HUES6 (cell line): ENCODE data around the gene WWC2.
"Not testable (repeated sequence)": the region's sequence is repeated elsewhere in the genome, so short reads cannot be mapped to it uniquely, and the experiment has no call there.

Experiments
- H3K27ac ChIP-seq: 2 replicates; pipeline ENCODE4 v1.7.0; 2013; ENCODE audit warnings: low read depth, mild to moderate bottlenecking, low read length, inconsistent platforms
- H3K27me3 ChIP-seq: 2 replicates; pipeline ENCODE4 v1.6.1; 2013; ENCODE audit warnings: low read length; ENCODE audit not compliant: control insufficient read depth, insufficient read depth
- H3K36me3 ChIP-seq: 2 replicates; pipeline ENCODE4 v1.6.1; 2013; ENCODE audit warnings: low read length; ENCODE audit not compliant: control insufficient read depth, insufficient read depth
- H3K4me1 ChIP-seq: 2 replicates; pipeline ENCODE4 v1.6.1; 2013; ENCODE audit warnings: low read length; ENCODE audit not compliant: control insufficient read depth, insufficient read depth
- H3K4me3 ChIP-seq: 2 replicates; pipeline ENCODE4 v1.5.1; 2013; ENCODE audit warnings: low read depth, low read length
- H3K9ac ChIP-seq: one replicate; pipeline ENCODE4 v1.6.1; 2013; ENCODE audit warnings: mild to moderate bottlenecking, low read length
- H3K9me3 ChIP-seq: 2 replicates; pipeline ENCODE4 v1.6.1; 2013; ENCODE audit warnings: low read depth, low read length; ENCODE audit not compliant: control insufficient read depth, insufficient read depth

WWC2 gene

DNA sequence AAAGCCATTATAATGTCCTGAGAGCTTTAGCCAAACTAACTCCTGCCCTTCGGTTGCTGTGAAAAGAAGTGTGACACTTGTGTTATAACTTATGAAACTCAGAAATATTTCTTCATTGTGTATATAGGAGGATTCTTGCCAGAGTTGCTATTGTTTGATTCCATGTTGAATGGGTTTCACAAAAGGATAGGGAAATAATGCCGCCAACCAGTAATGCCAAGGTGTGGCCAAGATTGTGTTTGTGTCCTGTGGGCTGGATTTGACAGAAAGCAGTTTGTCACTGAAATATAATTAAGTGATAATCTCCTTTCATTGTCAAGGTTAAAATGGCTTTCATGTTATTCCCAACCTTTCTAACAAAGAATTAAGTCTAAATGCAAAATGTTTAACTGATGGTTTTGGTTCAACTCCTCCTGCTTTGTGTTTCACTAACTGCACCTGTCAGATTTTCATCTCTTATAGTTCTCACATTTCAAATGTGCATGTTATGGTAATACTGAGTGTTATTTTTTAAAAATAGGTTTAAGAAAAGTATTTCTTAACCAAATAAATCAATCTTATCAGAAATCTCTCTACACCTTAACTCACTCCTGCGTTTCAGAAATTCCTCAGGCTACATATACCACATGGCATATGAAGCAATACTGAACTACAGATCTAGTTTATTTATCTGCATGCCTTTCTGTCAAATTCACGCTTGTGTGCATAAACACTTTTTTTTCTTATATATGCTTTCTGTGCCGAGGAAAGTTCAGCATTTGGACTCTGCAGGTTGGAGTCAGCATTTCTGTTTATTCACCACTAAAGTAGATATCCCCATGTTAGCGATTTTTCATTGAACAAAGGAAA lies 221.4 kb downstream of the WWC2 start, which contains the start of gene CLDN22:
Gene CLDN22 (minus strand): TSS at position 66 of the 849 bp plus-strand sequence. CDS start 58 bp downstream, at position 8.
- Histone ChIP-seq H3K9me3 (no peaks in the 10 kb centered on the region), H3K36me3 (peaks cover 20% of the 10 kb centered on the region), H3K27me3 (no peaks in the 10 kb centered on the region), H3K9ac (no peak within 1 kb of the TSS), H3K27ac (no peak within 1 kb of the TSS), H3K4me1 (no peaks in the 10 kb centered on the region), H3K4me3 (no peak within 1 kb of the TSS)

DNA sequence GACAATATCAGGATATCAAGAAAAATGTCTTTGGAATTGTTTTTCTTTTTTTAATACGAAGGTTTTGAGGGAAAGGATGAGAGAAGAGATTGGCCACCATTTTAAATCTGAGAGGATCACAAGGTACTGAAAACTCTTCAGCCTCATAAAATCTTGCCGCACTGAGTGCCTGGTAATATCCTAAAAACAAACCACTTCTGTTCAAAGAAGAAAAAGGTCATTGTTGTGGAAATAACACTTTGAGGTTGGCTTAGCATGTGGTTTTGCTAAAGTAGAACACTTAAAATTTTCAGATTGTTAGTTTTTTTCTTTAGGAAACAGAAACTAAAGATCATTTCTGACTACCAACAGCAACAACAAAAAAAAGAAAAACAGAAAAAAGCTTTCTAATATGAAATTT lies 222.0 kb downstream of the WWC2 start:
- no peak overlapping the region for H3K27ac ChIP-seq
- H3K4me1 ChIP-seq: no peaks in the 10 kb centered on the region

GRCh38 chr4:183321516-183321915 lies 222.5 kb downstream of the WWC2 start:
- Histone ChIP-seq H3K4me3 (no peak overlapping the region), H3K9ac (no peak overlapping the region), H3K27ac (no peak overlapping the region), H3K4me1 (no peaks in the 10 kb centered on the region), H3K27me3 (no peaks in the 10 kb centered on the region), H3K9me3 (peaks cover 8% of the 10 kb centered on the region), H3K36me3 (peaks cover 9% of the 10 kb centered on the region)

More for the DNA sequence above, 222.0 kb downstream of the WWC2 start:
- Histone ChIP-seq H3K9me3 (peaks cover 4% of the 10 kb centered on the region), H3K36me3 (peaks cover 14% of the 10 kb centered on the region), H3K9ac (no peak overlapping the region), H3K27me3 (no peaks in the 10 kb centered on the region), H3K4me3 (no peak overlapping the region)

DNA sequence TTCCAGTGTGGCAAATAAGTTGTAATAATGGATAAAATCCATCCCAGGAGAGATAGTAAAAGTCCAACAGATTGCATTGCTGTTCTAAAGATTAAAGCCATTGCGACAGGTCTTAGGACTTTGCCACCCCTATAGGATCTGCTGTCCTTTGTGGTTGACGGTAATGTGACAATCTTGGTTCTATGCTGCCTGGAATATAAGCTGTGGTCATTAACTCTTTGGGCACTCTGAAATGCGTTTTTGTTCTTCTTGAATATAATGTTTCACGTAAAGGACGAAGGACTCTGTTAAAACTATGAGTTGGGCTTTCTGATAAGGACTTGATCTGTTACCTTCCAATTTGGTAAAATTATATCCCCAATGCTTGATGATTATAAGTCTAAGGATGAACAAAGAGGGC lies 223.3 kb downstream of the WWC2 start, which contains the start of gene CLDN24:
Gene CLDN24 (minus strand): TSS at position 101 of the 400 bp plus-strand sequence. CDS start 0 bp downstream, at position 101.
- Histone ChIP-seq H3K4me3 (no peak within 1 kb of the TSS), H3K27me3 (no peaks in the 10 kb centered on the region), H3K27ac (no peak within 1 kb of the TSS), H3K36me3 (peaks cover 5% of the 10 kb centered on the region), H3K4me1 (no peaks in the 10 kb centered on the region), H3K9ac (no peak within 1 kb of the TSS), H3K9me3 (peaks cover 15% of the 10 kb centered on the region)

DNA sequence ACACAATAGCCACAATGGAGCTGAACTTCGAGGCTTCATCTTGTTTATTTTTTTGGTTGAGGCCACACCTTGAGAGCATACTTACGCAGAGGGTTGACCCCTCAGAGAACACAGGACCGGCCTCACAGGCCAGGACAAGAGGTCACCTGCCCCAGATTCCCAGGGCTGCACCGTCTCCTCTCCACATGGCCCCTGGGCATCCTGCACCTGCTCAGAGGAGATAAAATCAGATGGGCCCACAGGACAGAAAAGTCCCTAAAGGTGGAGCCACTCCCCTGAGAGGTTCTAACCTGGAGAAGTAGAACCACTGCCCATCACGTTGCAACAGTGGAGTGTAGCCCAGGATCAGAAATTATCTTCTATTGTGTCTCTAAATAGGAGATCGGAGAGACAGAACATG lies 224.2 kb downstream of the WWC2 start:
- Histone ChIP-seq H3K27me3 (no peaks in the 10 kb centered on the region), H3K36me3 (peaks cover 5% of the 10 kb centered on the region), H3K27ac (no peak overlapping the region), H3K9ac (no peak overlapping the region), H3K4me3 (no peak overlapping the region), H3K9me3 (peaks cover 15% of the 10 kb centered on the region), H3K4me1 (no peaks in the 10 kb centered on the region)

- not testable (repeated sequence) for H3K27ac ChIP-seq, H3K9ac ChIP-seq, H3K27me3 ChIP-seq, H3K36me3 ChIP-seq, H3K4me1 ChIP-seq, H3K4me3 ChIP-seq
- peaks cover 20% of the 10 kb centered on the region for H3K9me3 ChIP-seq
Observed at GRCh38 chr4:183324056-183324455, 225.0 kb downstream of the WWC2 start.

- H3K9me3 ChIP-seq: peaks cover 24% of the 10 kb centered on the region
- H3K9ac ChIP-seq: no peak overlapping the region
- H3K27ac ChIP-seq: no peak overlapping the region
- H3K4me3 ChIP-seq: no peak overlapping the region
- H3K4me1 ChIP-seq: no peaks in the 10 kb centered on the region
- H3K36me3 ChIP-seq: no peaks in the 10 kb centered on the region; the same call in 1 of the 2 replicates
- H3K27me3 ChIP-seq: no peaks in the 10 kb centered on the region
Observed at GRCh38 chr4:183324619-183325018, 225.6 kb downstream of the WWC2 start.

DNA sequence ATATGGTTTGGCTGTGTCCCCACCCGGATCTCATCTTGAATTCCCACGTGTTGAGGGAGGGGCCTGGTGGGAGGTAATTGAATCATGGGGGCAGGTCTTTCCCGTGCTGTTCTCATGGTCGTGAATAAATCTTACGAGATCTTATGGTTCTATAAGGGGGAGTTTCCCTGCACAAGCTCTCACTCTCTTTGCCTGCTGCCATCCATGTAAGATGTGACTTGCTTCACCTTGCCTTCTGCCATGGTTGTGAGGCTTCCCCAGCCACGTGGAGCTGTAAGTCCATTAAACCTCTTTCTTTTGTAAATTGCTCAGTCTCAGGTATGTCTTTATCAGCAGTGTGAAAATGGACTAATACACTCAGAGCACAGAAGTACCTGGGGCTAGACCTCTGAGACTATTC lies 227.3 kb downstream of the WWC2 start:
- not testable (repeated sequence) for H3K4me1 ChIP-seq, H3K9ac ChIP-seq, H3K27me3 ChIP-seq, H3K4me3 ChIP-seq, H3K36me3 ChIP-seq, H3K27ac ChIP-seq
- peaks cover 24% of the 10 kb centered on the region for H3K9me3 ChIP-seq

DNA sequence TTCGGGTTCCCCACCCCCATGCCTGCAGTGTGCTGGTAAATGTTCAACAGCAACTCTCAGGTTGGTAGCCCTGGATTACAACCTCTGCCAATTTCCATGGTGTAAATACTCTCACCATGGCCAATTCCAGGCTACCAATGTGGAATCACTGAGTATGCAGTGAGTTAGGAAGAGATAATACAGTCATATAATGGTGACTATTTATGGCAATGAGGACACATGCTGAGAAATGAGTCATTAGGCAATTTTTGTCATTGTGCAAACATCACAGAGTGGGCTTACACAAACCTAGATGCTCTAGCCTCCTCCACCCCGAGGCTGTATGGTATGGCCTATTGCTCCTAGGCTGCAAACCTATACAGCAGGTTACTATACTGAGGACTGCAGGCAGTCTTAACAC lies 227.8 kb downstream of the WWC2 start:
- no peaks in the 10 kb centered on the region; the same call in 1 of the 2 replicates for H3K36me3 ChIP-seq
- peaks cover 24% of the 10 kb centered on the region for H3K9me3 ChIP-seq
- H3K4me3 ChIP-seq: no peak overlapping the region
- no peaks in the 10 kb centered on the region for H3K27me3 ChIP-seq
- no peaks in the 10 kb centered on the region for H3K4me1 ChIP-seq
- H3K9ac ChIP-seq: no peak overlapping the region
- H3K27ac ChIP-seq: no peak overlapping the region

DNA sequence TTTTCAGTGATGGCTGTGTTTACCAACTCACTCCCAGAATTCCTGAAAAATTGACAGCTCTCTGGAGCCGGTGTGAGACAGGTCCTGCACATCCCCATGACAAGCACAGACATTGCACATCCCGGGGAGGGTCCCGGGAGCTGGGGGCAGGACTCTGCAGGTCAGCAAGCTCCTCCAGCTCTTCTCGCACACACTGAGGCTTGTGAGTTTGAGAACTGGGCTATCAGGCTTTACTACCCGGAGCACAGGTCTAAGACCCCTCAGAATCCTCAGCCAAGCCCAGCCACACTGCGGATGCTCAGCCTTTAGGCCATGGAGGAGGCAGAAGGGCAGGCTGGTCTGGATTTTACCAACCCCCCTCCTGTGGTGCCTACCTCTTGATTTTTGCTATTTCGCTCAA lies 228.8 kb downstream of the WWC2 start:
- no peak overlapping the region for H3K9ac ChIP-seq
- no peaks in the 10 kb centered on the region for H3K27me3 ChIP-seq
- H3K4me1 ChIP-seq: no peaks in the 10 kb centered on the region
- no peaks in the 10 kb centered on the region; the same call in 1 of the 2 replicates for H3K36me3 ChIP-seq
- no peak overlapping the region for H3K4me3 ChIP-seq
- peaks cover 24% of the 10 kb centered on the region for H3K9me3 ChIP-seq
- no peak overlapping the region for H3K27ac ChIP-seq

DNA sequence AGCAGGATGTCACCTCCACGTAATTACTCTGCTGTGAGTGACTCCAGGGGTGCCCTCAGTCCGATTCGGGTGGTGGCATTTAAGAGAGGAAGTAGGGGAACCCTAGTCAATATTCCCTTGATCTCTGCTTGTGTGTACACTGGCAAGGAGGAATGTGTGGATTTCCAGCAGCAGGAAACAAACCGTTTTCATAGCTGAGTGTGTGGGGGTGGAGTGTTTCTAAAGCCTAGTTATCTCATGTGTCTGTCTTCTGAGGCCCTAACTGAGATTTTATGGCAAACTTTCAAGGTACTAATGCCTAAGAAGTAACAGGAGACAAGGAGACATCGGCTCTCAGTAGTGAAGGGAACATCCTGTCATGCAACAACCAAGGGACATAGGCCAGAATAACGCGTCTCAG lies 229.8 kb downstream of the WWC2 start:
- Histone ChIP-seq H3K4me1 (no peaks in the 10 kb centered on the region), H3K27ac (no peak overlapping the region), H3K9ac (no peak overlapping the region), H3K36me3 (no peaks in the 10 kb centered on the region; the same call in 1 of the 2 replicates), H3K4me3 (no peak overlapping the region), H3K27me3 (no peaks in the 10 kb centered on the region), H3K9me3 (peaks cover 24% of the 10 kb centered on the region)
